HG02943 (cell line): Measurements from ENCODE around the gene TXNDC11.

ENCODE experiments used
- ATAC-seq: cut with Tn5 transposase; IDR thresholded peaks from one replicate; pipeline ENCODE4 v1.9.1; 2021; ENCODE audit warnings: mild to moderate bottlenecking, low read depth, moderate library complexity; ENCODE audit not compliant: unreplicated experiment

The TXNDC11 gene

GRCh38 chr16:11721781-11722467, 20.7 kb downstream of the TXNDC11 start:
- no peak for ATAC-seq

GRCh38 chr16:11719762-11720161, 22.9 kb downstream of the TXNDC11 start:
- ATAC-seq, result no peak

- no peak for ATAC-seq
These were observed 23.5 kb downstream of the TXNDC11 start for GRCh38 chr16:11719171-11719570.

- no peak for ATAC-seq
These were observed 24.8 kb downstream of the TXNDC11 start for GRCh38 chr16:11717811-11718210.

- ATAC-seq, result no peak
These were observed 26.3 kb downstream of the TXNDC11 start for GRCh38 chr16:11716336-11716735.

- ATAC-seq, result no peak
These were observed 27.3 kb downstream of the TXNDC11 start for GRCh38 chr16:11715246-11715947.

- ATAC-seq, result no peak
These were observed 30.5 kb downstream of the TXNDC11 start for GRCh38 chr16:11712122-11712521.

- no peak for ATAC-seq
These were observed 31.0 kb downstream of the TXNDC11 start for GRCh38 chr16:11711662-11712061.

- ATAC-seq, result no peak
These were observed 34.2 kb downstream of the TXNDC11 start for GRCh38 chr16:11708421-11708820.

GRCh38 chr16:11707679-11708197, 34.9 kb downstream of the TXNDC11 start:
- no peak for ATAC-seq

GRCh38 chr16:11706180-11706742, 36.4 kb downstream of the TXNDC11 start:
- peak; percentile 81 for ATAC-seq

- no peak for ATAC-seq
These were observed 37.2 kb downstream of the TXNDC11 start for GRCh38 chr16:11705311-11706025.

GRCh38 chr16:11700264-11701029, 42.2 kb downstream of the TXNDC11 start:
- no peak for ATAC-seq

- ATAC-seq, result no peak
These were observed 43.3 kb downstream of the TXNDC11 start for GRCh38 chr16:11699234-11699894.

- no peak for ATAC-seq
These were observed 44.4 kb downstream of the TXNDC11 start for GRCh38 chr16:11698271-11698689.

- ATAC-seq, result no peak
These were observed 45.3 kb downstream of the TXNDC11 start for GRCh38 chr16:11697319-11697718.

- no peak for ATAC-seq
These were observed 46.2 kb downstream of the TXNDC11 start for GRCh38 chr16:11696266-11697012.

GRCh38 chr16:11692651-11693050, 50.0 kb downstream of the TXNDC11 start:
- ATAC-seq, result no peak

- ATAC-seq, result no peak
These were observed 50.5 kb downstream of the TXNDC11 start for GRCh38 chr16:11692171-11692570.
